Testis (tissue), 3 donors: ENCODE data around the gene ARHGAP44. TPM values are rescaled to one million over a fixed set of nuclear protein-coding genes. Genes with fewer than 3 reads are reported as not detected.

Experiments used
- DNase-seq: peaks from one replicate; pipeline ENCODE4 v3.0.0-alpha.2; 2019
- H3K27ac ChIP-seq, 2 donors: fragments of 200-600 bp; sonication (generic); one replicate each; pipeline ENCODE4 v1.5.1; 2019
- H3K27me3 ChIP-seq: fragments of 200-600 bp; sonication (generic); one replicate; pipeline ENCODE4 v1.5.1; 2019
- H3K36me3 ChIP-seq: fragments of 200-600 bp; sonication (generic); one replicate; pipeline ENCODE4 v1.5.1; 2017; ENCODE audit warnings: low read depth; ENCODE audit errors: missing control alignments
- H3K4me1 ChIP-seq: fragments of 200-600 bp; sonication (generic); one replicate; pipeline ENCODE4 v1.5.1; 2019
- H3K4me3 ChIP-seq, 2 donors: fragments of 200-600 bp; sonication (generic); one replicate each; pipeline ENCODE4 v1.5.1; 2017 to 2019
- H3K9me3 ChIP-seq: fragments of 200-600 bp; sonication (generic); one replicate; pipeline ENCODE4 v1.5.1; 2017
- CTCF ChIP-seq, 3 experiments: fragments of 450-650 bp in 2 of 3; fragments of 200-600 bp in 1 of 3; sonication (generic) in 1 of 3; IDR thresholded peaks; one replicate each; pipeline ENCODE4 v1.5.1; 2016 to 2019; ENCODE audit warnings: antibody characterized with exemption in 3 of 3, mild to moderate bottlenecking in 2 of 3, moderate library complexity in 1 of 3
- POLR2A ChIP-seq: fragments of 450-650 bp; IDR thresholded peaks from one replicate; pipeline ENCODE4 v1.6.1; 2017; ENCODE audit warnings: antibody characterized with exemption, mild to moderate bottlenecking, moderate library complexity
- WGBS, 2 donors: methylation state at CpG; one replicate each; pipeline ENCODE4 v1.1.5; 2018; 5-methylcytosine and 5-hydroxymethylcytosine counted together
- intact Hi-C: fragments of 100-400 bp; cut with DNase I; formaldehyde crosslinking; loops from one replicate; pipeline ENCODE4 v1.15.1; 2023; ENCODE audit warnings: low total_unique reads
- polyA plus RNA-seq: library from polyadenylated mRNA; stranded (reverse); fragments of 350-450 nt; fragmentation: Illumina TruSeq; extraction: RNeasy Lipid Tissue Mini Kit (QIAGEN cat#74804); gene quantifications from one replicate; pipeline ENCODE4 v1.2.3, GENCODE V29; 2014; ENCODE audit warnings: low read depth, low replicate concordance; ENCODE audit not compliant: insufficient read depth
- total RNA-seq, 2 donors: library from RNA; depleted of rRNA; stranded (reverse); fragments of >200 nt; gene quantifications; one replicate each; pipeline ENCODE4 v1.2.3, GENCODE V29; 2016

The ARHGAP44 gene
- total and polyA plus RNA-seq, 3 donors from 2014 or later = 9.3 to 11.3 (median 11.0) TPM

- DNase-seq = no peak
- Histone ChIP-seq H3K27ac (no peak overlapping the region), H3K4me3 (no peak overlapping the region), H3K27me3 (no peaks in the 10 kb centered on the region), H3K36me3 (no peaks in the 10 kb centered on the region), H3K9me3 (no peaks in the 10 kb centered on the region), H3K4me1 (no peaks in the 10 kb centered on the region)
- WGBS, 2 donors = 94 to 96% methylated on average over 13 of the region's 13 CpGs
- intact Hi-C loops = no loop called here
- TF ChIP-seq CTCF (IDR thresholded peaks at IDR 0.05) (no peak), POLR2A (no peak)
These were observed 163.9 kb downstream of the ARHGAP44 start for GRCh38 chr17:12953156-12953555.

- no peaks in the 10 kb centered on the region for H3K9me3 ChIP-seq
- no peak for TF ChIP-seq POLR2A
- no peak for TF ChIP-seq CTCF (IDR thresholded peaks at IDR 0.05)
- 90 to 92% methylated on average over 5 of the region's 5 CpGs for WGBS, 2 donors
These were observed 166.2 kb downstream of the ARHGAP44 start for GRCh38 chr17:12955521-12955920.

GRCh38 chr17:12958786-12959185, 169.5 kb downstream of the ARHGAP44 start:
- intact Hi-C loops = no loop called here

More at GRCh38 chr17:12955521-12955920, 166.2 kb downstream of the ARHGAP44 start:
- no peak overlapping the region for H3K27ac ChIP-seq
- H3K36me3 ChIP-seq = no peaks in the 10 kb centered on the region
- H3K27me3 ChIP-seq = no peaks in the 10 kb centered on the region
- intact Hi-C loops = no loop called here
- H3K4me1 ChIP-seq = no peaks in the 10 kb centered on the region
- H3K4me3 ChIP-seq = no peak overlapping the region
- no peak for DNase-seq

GRCh38 chr17:12959441-12959840, 170.1 kb downstream of the ARHGAP44 start:
- DNase-seq = no peak
- Histone ChIP-seq H3K4me3 (no peak overlapping the region), H3K27ac (no peak overlapping the region), H3K4me1 (no peaks in the 10 kb centered on the region), H3K27me3 (no peaks in the 10 kb centered on the region), H3K36me3 (no peaks in the 10 kb centered on the region), H3K9me3 (no peaks in the 10 kb centered on the region)
- TF ChIP-seq CTCF (IDR thresholded peaks at IDR 0.05) = no peak
- 93 to 94% methylated on average over 8 of the region's 8 CpGs for WGBS, 2 donors
- intact Hi-C loops = no loop called here

More at GRCh38 chr17:12958786-12959185, 169.5 kb downstream of the ARHGAP44 start:
- Histone ChIP-seq H3K9me3 (no peaks in the 10 kb centered on the region), H3K4me1 (no peaks in the 10 kb centered on the region), H3K4me3 (no peak overlapping the region), H3K36me3 (no peaks in the 10 kb centered on the region), H3K27me3 (no peaks in the 10 kb centered on the region), H3K27ac (no peak overlapping the region)
- no peak for TF ChIP-seq POLR2A
- no peak for TF ChIP-seq CTCF (IDR thresholded peaks at IDR 0.05)
- no peak for DNase-seq
- WGBS, 2 donors = 93 to 94% methylated on average over 12 of the region's 12 CpGs

- Histone ChIP-seq H3K36me3 (no peaks in the 10 kb centered on the region), H3K27ac (no peak overlapping the region), H3K27me3 (no peaks in the 10 kb centered on the region), H3K4me1 (no peaks in the 10 kb centered on the region), H3K9me3 (no peaks in the 10 kb centered on the region), H3K4me3 (no peak overlapping the region)
- TF ChIP-seq CTCF (IDR thresholded peaks at IDR 0.05) (no peak), POLR2A (no peak)
- intact Hi-C loops = no loop called here
- 95 to 96% methylated on average over 4 of the region's 4 CpGs for WGBS, 2 donors
- no peak for DNase-seq
These were observed 172.4 kb downstream of the ARHGAP44 start for GRCh38 chr17:12961655-12962054.
